GM19351 (cell line): ENCODE data around the gene ARHGEF12.

Experiments
- ATAC-seq: cut with Tn5 transposase; IDR thresholded peaks from one replicate; pipeline ENCODE4 v1.9.1; 2021; ENCODE audit warnings: mild to moderate bottlenecking, moderate library complexity; ENCODE audit not compliant: unreplicated experiment

The ARHGEF12 gene

DNA sequence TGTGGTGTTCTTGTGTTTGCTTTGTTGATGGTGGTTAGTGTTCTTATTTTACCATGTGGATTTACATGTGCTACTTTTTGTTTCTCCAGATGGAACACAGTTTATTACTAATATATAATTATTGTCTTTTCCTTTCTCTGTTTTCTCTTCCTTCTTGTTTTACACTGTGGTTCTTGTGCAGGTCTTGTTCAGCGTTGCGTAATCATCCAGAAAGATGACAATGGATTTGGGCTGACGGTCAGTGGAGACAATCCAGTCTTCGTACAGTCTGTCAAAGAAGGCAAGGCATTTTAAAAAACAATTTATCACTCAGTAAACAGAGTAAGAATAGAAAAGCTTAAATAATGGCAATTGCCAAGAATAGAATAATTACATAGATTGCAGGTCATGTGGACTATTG lies 84.4 kb downstream of the ARHGEF12 start:
- no peak for ATAC-seq

DNA sequence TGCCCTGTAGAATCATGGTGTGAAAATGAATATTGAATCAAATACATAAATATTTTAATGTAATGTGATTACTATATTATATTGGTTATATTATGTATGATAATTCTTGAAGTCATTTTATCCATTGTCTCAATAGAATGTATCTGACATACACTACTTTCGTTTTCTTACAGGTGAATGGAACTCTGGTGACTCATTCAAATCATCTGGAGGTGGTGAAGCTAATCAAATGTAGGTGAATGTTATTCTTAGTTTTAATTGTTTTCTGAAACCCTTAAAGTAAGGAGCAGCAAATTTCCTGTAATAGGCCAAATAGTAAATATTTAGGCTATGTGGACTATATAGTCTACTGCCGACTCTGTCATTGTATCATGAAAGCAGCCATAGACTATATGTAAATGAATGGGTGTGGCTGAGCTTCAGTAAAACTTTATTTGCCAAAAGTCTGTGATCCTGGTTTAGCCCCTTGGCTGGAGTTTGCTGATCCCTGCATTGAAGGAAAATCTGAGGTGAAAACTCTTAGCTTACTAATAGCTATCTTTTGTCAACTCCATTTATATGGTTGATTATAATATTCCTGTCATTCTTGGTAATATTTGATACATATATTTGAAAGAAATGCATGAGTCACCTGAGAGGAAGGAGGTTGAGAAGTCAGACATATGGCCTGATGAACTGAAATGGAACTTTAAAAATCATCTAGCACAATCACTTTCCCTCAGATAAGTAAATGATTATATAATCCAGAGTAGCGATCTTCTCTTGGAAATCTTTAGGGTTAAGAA lies 88.2 kb downstream of the ARHGEF12 start:
- ATAC-seq: no peak

- no peak for ATAC-seq
These were observed 88.7 kb downstream of the ARHGEF12 start for GRCh38 chr11:120424970-120425332.

DNA sequence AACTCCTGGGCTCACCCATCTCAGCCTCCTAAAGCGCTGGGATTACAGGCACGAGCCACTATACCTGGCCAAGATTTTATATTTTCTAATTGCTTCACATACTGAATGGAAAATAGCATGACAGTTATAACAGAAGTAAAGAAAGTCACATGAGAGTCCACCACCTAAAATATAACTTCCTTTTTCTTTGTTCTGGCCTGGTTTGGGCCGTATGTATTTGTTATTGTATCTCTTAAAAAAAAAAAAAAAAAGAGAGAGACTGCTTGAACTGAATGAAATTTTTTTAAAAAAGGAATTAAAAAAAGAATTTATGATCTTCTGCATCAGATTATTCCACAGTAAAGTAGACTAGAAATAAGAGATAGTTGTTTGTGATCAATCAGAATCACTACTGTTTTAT lies 89.3 kb downstream of the ARHGEF12 start:
- no peak for ATAC-seq

DNA sequence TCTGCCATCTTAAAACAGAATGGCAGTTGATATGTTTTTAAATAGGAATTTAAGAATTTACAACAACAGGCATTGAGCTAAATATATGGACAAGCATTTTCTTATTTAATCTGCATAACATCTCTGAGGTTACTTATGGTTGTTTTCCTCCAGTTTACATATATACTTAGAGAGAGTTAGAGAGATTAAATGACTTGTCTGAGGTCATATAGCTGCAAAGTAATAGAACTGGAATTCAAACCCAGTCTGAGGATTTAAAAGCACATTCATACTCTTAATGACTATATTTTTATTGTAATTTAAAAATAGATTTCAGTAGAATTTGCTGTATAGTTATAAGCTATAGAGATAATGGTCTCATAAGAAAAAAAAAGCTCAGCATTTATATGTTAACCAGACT lies 93.9 kb downstream of the ARHGEF12 start:
- ATAC-seq: no peak

DNA sequence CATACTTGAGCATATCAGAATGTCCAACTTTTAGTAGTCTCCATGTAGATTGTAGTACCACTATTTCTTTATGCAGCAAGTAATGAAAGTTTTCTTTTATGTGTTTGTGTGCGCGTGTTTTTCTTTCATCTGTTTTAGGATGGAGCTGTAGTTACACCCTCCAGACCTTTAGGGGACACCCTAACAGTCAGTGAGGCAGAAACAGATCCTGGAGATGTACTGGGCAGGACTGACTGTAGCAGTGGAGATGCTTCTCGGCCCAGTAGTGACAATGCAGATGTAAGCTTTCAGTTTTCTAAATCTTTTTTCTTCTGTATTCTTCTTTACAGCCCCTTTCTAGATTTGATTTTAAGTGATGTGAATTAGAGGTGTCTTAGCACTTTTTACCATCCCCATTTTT lies 95.4 kb downstream of the ARHGEF12 start:
- ATAC-seq: no peak

DNA sequence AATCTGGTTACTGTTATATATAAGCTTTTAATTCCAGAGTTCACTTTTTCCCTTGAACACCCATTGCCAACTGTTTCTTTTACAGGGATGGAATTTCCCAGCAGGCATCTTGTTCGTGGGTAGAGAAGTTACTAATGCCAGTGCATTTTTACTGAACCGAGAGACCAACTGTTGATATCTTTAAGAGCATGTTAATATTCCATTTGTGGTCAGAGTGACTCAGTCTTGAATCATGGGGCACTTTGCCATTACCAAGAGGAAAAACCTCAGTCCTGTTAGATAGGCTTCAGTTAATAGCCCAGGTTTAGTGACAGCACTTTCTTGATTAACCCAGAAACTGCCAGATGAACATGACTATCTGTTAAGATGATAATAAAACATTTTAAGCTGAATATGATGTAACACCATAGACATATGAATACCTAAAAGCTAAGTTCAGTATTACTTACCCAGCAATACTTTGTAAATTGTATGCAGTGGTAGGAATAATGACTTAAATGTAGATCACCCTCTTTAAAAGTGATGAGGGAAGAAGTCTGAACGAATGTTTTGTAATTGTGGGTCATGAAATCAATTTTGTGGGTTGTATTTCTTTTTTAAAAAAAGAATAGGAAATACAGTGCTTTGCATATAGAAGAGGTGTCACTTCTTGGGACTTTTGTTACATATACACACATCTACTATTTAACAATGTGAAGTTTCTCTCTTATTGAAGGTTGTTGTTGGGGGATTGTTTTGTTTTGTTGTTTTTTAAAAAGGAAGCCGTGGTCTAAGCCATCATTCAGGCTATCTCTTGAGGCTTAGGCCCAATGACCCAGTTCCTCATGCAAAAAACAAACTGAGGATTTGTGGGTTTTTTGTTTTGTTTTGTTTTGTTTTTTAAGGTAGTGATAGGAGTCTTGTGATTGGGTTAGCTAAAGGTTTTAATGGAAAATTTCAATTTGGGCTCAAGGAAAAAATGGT lies 96.1 kb downstream of the ARHGEF12 start:
- ATAC-seq: no peak

GRCh38 chr11:120441592-120441991 lies 105.4 kb downstream of the ARHGEF12 start:
- no peak for ATAC-seq

- no peak for ATAC-seq
These were observed 105.8 kb downstream of the ARHGEF12 start for GRCh38 chr11:120442031-120442430.

GRCh38 chr11:120446802-120447201 lies 110.6 kb downstream of the ARHGEF12 start:
- no peak for ATAC-seq

GRCh38 chr11:120448240-120448639 lies 112.0 kb downstream of the ARHGEF12 start:
- ATAC-seq: no peak

DNA sequence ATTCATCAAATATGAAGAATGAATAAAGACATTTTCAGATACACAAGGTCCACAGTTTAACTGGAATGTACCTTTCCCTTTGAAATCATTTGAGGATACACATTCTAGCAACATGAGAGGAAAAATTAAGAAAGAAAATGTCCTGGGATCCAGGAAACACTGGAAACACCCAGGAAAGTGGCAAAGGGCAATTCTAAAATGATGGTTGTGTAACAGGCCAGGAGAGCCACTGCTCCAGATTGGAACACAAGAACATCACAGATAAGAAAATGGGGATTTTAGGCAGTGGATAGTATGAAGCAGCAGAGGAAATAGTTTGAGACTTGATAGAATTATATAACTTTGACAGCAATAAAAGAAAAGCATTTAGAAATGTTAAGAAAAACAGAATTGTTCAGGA lies 119.3 kb downstream of the ARHGEF12 start:
- no peak for ATAC-seq

GRCh38 chr11:120457996-120458395 lies 121.8 kb downstream of the ARHGEF12 start:
- ATAC-seq: no peak

DNA sequence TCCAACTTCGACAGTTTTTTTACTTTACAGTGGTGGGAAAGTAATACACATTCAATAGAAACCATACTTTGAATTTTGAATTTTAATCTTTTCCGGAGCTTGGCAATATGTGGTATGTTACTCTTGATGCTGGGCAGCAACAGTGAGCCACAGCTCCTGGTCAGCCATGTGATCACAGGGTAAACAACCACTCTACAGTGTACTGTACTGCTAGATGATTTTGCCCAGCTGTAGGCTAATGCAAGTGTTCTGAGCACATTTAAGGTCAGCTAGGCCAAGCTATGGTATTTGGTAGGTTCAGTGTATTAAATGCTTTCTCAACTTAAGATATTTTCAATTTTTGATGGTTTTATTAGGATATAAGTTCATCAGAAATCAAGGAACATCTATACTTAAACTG lies 126.6 kb downstream of the ARHGEF12 start:
- ATAC-seq: no peak

DNA sequence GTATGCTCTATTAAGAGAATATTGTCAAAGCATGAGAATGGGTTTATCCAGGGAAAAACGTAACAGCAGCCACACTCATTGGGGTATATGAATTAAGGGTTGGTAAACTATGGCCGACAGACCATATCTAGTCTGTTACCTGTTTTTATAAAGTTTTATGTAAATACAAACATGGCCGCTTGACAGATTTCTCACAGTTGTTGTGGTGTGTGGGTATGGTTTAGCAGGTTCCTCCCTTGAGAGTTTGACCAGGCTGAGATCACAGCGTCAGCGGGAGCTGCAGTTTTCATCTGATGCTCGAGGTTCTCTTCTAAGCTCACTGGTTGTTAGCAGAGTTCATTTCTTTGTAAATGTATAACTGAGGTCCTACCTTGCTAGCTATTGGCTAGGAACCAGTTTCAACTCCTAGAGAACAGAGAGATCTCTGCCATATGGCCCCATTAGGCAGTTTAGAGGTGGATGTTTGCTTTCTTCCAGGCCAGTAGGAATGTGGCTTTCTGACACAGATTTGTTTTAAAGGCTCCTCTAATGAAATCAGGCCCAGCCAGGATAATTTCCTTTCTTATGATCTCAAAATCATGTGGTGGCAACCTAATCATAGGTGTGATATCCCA lies 129.8 kb downstream of the ARHGEF12 start:
- ATAC-seq: no peak

DNA sequence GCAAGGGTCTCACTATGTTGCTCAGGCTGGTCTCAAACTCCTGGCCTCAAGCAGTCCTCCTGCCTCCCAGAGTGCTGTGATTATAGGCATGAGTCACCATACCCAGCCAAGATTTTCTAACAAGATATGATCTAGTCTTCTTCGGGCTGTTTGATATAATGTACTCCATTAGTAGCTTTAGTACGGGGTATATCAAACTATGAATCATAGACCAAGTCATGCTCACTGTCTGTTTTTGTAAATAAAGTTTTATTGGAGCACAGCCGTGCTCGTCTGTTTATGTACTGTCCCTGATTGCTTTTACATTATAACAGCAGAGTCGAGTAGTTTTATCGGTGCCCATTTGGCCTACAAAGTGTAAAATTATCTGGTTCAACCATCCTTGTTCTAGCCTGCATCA lies 131.4 kb downstream of the ARHGEF12 start:
- no peak for ATAC-seq

GRCh38 chr11:120471131-120471530 lies 134.9 kb downstream of the ARHGEF12 start:
- no peak for ATAC-seq

- no peak for ATAC-seq
These were observed 135.8 kb downstream of the ARHGEF12 start for GRCh38 chr11:120471994-120472393.

- ATAC-seq: no peak
These were observed 137.3 kb downstream of the ARHGEF12 start for GRCh38 chr11:120473503-120473902.

DNA sequence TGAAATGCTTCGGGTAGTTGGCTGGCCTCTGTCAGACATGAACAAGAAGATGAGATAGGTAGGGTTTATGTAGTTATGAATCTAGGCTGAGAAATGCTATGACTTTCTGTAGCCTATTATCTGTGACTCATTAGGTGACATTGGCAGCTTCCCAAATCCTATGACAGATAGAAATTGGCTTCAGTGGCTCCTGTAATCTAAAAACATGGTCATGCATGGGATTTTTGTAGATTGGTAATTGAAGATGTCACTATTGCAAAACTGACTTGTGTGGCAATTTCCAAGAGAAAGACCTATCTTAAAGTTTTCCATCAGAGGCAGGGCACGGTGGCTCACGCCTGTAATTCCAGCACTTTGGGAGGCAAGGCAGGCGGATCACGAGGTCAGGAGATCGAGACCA lies 145.9 kb downstream of the ARHGEF12 start:
- ATAC-seq: no peak

- ATAC-seq: no peak
These were observed 148.5 kb downstream of the ARHGEF12 start for GRCh38 chr11:120484722-120485121.

- ATAC-seq: no peak
These were observed 149.9 kb downstream of the ARHGEF12 start for GRCh38 chr11:120486138-120486537.
